Fibroblast of lung (primary cell): ENCODE measurements around the gene MAP7. TPM values are rescaled to one million over a fixed set of nuclear protein-coding genes. Genes with fewer than 3 reads are reported as not detected.

ENCODE experiments used
- DNase-seq, 2 donors: peaks; one replicate each; pipeline versions ENCODE4 v3.0.0 to v3.0.0-alpha.2; 2010; ENCODE audit warnings: low read depth in 2 of 2
- H2AFZ ChIP-seq: 2 replicates; pipeline ENCODE4 v1.5.1; 2012; ENCODE audit warnings: low read length, control low read depth, inconsistent platforms
- H3K27ac ChIP-seq: 2 replicates; pipeline ENCODE4 v1.5.1; 2011; ENCODE audit warnings: low read length, control low read depth; ENCODE audit not compliant: insufficient read depth
- H3K27me3 ChIP-seq: 2 replicates; pipeline ENCODE4 v1.5.1; 2011; ENCODE audit warnings: mild to moderate bottlenecking, low read length; ENCODE audit not compliant: control insufficient read depth, insufficient read depth
- H3K36me3 ChIP-seq: 2 replicates; pipeline ENCODE4 v1.5.1; 2011; ENCODE audit warnings: low read length; ENCODE audit not compliant: control insufficient read depth, insufficient read depth
- H3K4me1 ChIP-seq: 2 replicates; pipeline ENCODE4 v1.5.1; 2011; ENCODE audit warnings: low read length; ENCODE audit not compliant: control insufficient read depth, insufficient read depth; ENCODE audit errors: extremely low read depth
- H3K4me2 ChIP-seq: 2 replicates; pipeline ENCODE4 v1.5.1; 2011; ENCODE audit warnings: low read length, control low read depth; ENCODE audit not compliant: insufficient read depth; ENCODE audit errors: extremely low read depth
- H3K4me3 ChIP-seq, 4 experiments: fragments of 200-600 bp in 1 of 4; sonication (generic) in 1 of 4; replicated peaks in 1 of 4; 2 replicates each; pipeline ENCODE4 v1.5.1; 2011 to 2016; ENCODE audit warnings: low read length in 4 of 4, low read depth in 3 of 4, mild to moderate bottlenecking in 3 of 4, control low read depth in 2 of 4, inconsistent platforms in 1 of 4, mixed read lengths in 1 of 4; ENCODE audit not compliant: insufficient read depth in 1 of 4; ENCODE audit errors: control extremely low read depth in 1 of 4
- H3K79me2 ChIP-seq: 2 replicates; pipeline ENCODE4 v1.5.1; 2012; ENCODE audit warnings: mild to moderate bottlenecking, low read length, inconsistent platforms; ENCODE audit not compliant: control insufficient read depth, insufficient read depth
- H3K9ac ChIP-seq: 2 replicates; pipeline ENCODE4 v1.5.1; 2011; ENCODE audit warnings: mild to moderate bottlenecking, low read length, control low read depth; ENCODE audit not compliant: insufficient read depth
- H3K9me3 ChIP-seq: 2 replicates; pipeline ENCODE4 v1.5.1; 2012; ENCODE audit warnings: low read depth, low read length; ENCODE audit not compliant: control insufficient read depth, insufficient read depth
- H4K20me1 ChIP-seq: 2 replicates; pipeline ENCODE4 v1.5.1; 2011; ENCODE audit warnings: low read length; ENCODE audit not compliant: control insufficient read depth, insufficient read depth; ENCODE audit errors: extremely low read depth
- CTCF ChIP-seq, 2 donors: IDR thresholded peaks in 1 of 2; conservative IDR thresholded peaks in 1 of 2; 1 replicate in 1 of 2; 2 replicates in 1 of 2; pipeline ENCODE4 v1.5.1; 2011 to 2012; ENCODE audit warnings: low read length in 2 of 2, control low read depth in 1 of 2, inconsistent platforms in 1 of 2, low read depth in 1 of 2, mild to moderate bottlenecking in 1 of 2
- EZH2 ChIP-seq: IDR thresholded peaks from 2 replicates; pipeline ENCODE4 v1.5.1; 2012; ENCODE audit warnings: low read length, control low read depth, mild to moderate bottlenecking; ENCODE audit errors: missing control alignments
- polyA plus RNA-seq, 2 donors: library from polyadenylated mRNA; depleted of rRNA in 1 of 2; stranded (reverse) in 1 of 2; unstranded in 1 of 2; fragments of >200 nt; gene quantifications; 2 replicates each; pipeline ENCODE4 v1.2.1, GENCODE V29; 2011 to 2012; ENCODE audit warnings: missing spikeins in 1 of 2
- total RNA-seq: library from RNA; depleted of rRNA; stranded (reverse); fragments of >200 nt; gene quantifications from 2 replicates; pipeline ENCODE4 v1.2.1, GENCODE V29; 2014

MAP7 gene
- total and polyA plus RNA-seq, 2 donors (not counting 1 experiment from before 2014, with no cell fraction given): 0.40 to 1.5 TPM

GRCh38 chr6:136464148-136464547, 86.1 kb downstream of the MAP7 start:
- no peak overlapping the region for H2AFZ ChIP-seq

GRCh38 chr6:136463743-136464142, 86.5 kb downstream of the MAP7 start:
- H3K9me3 ChIP-seq: no peaks in the 10 kb centered on the region
- no peak overlapping the region for H3K4me3 ChIP-seq
- no peak overlapping the region for H3K27ac ChIP-seq
- no peaks in the 10 kb centered on the region for H3K27me3 ChIP-seq
- no peaks in the 10 kb centered on the region for H3K4me1 ChIP-seq
- no peaks in the 10 kb centered on the region for H3K79me2 ChIP-seq
- H3K9ac ChIP-seq: no peak overlapping the region
- H3K36me3 ChIP-seq: no peaks in the 10 kb centered on the region
- DNase-seq: no peak
- no peaks in the 10 kb centered on the region for H4K20me1 ChIP-seq
- H3K4me2 ChIP-seq: no peak overlapping the region
- TF ChIP-seq CTCF (conservative IDR thresholded peaks at IDR 0.05 in 1 of 2, IDR thresholded peaks at IDR 0.05 in 1 of 2; ENCODE audit: low read depth in 1 of 2, low read length in 2 of 2): no peak
- no peak for TF ChIP-seq EZH2
- no peak overlapping the region for H2AFZ ChIP-seq

More at GRCh38 chr6:136464148-136464547, 86.1 kb downstream of the MAP7 start:
- no peaks in the 10 kb centered on the region for H3K9me3 ChIP-seq
- H3K79me2 ChIP-seq: no peaks in the 10 kb centered on the region
- H3K4me2 ChIP-seq: no peak overlapping the region
- H3K4me3 ChIP-seq: no peak overlapping the region
- no peaks in the 10 kb centered on the region for H3K36me3 ChIP-seq
- TF ChIP-seq EZH2 (no peak), CTCF (conservative IDR thresholded peaks at IDR 0.05 in 1 of 2, IDR thresholded peaks at IDR 0.05 in 1 of 2; ENCODE audit: low read depth in 1 of 2, low read length in 2 of 2) (no peak)
- H3K9ac ChIP-seq: no peak overlapping the region
- no peaks in the 10 kb centered on the region for H3K4me1 ChIP-seq
- H4K20me1 ChIP-seq: no peaks in the 10 kb centered on the region
- H3K27ac ChIP-seq: no peak overlapping the region
- no peaks in the 10 kb centered on the region for H3K27me3 ChIP-seq
- DNase-seq: no peak

- DNase-seq: peak; percentile 47 to 49
- no peaks in the 10 kb centered on the region for H3K4me1 ChIP-seq
- no peak overlapping the region for H3K4me2 ChIP-seq
- H3K9ac ChIP-seq: no peak overlapping the region
- no peaks in the 10 kb centered on the region for H3K9me3 ChIP-seq
- TF ChIP-seq EZH2: no peak
- TF ChIP-seq CTCF (conservative IDR thresholded peaks at IDR 0.05 in 1 of 2, IDR thresholded peaks at IDR 0.05 in 1 of 2; ENCODE audit: low read depth in 1 of 2, low read length in 2 of 2): no peak
- H3K79me2 ChIP-seq: no peaks in the 10 kb centered on the region
- H3K4me3 ChIP-seq: no peak overlapping the region
- H4K20me1 ChIP-seq: no peaks in the 10 kb centered on the region
- H3K27ac ChIP-seq: no peak overlapping the region
- no peaks in the 10 kb centered on the region for H3K27me3 ChIP-seq
- H3K36me3 ChIP-seq: no peaks in the 10 kb centered on the region
- no peak overlapping the region for H2AFZ ChIP-seq
These were observed 103.5 kb downstream of the MAP7 start for GRCh38 chr6:136446579-136447187.
